Measurements from ENCODE around the gene DGKI. TPM values are rescaled to one million over a fixed set of nuclear protein-coding genes. Genes with fewer than 3 reads are reported as not detected.

DGKI gene
- total and polyA plus RNA-seq, 2 of the 4 experiments (the other 2 are of a cell fraction) = 3.9 to 15.8 TPM

- no peak overlapping the region for H3K56ac ChIP-seq (ENCODE audit: extremely low read depth, insufficient read depth, low read length)
Observed at GRCh38 chr7:137696988-137697387, 149.8 kb downstream of the DGKI start.

More at GRCh38 chr7:137696988-137697387, 149.8 kb downstream of the DGKI start:
- H4K20me1 ChIP-seq (ENCODE audit: insufficient read depth, low read length) = no peaks in the 10 kb centered on the region
- H3K36me3 ChIP-seq (ENCODE audit: control insufficient read depth, insufficient read depth, low read length) = no peaks in the 10 kb centered on the region
- no CpG with 5 or more reads among the region's 1 CpG for WGBS, 2 experiments (ENCODE audit: extremely low coverage in 2 of 2, insufficient read length in 1 of 2)
- H2AFZ ChIP-seq (replicated peaks; ENCODE audit: low read length, poor library complexity) = no peak overlapping the region
- dilution Hi-C loops (cut with HindIII; ENCODE audit: low sequenced_read_pairs, unreplicated experiment) (no loop called here), intact Hi-C loops (cut with micrococcal nuclease) (no loop called here), in situ Hi-C loops (cut with MboI; ENCODE audit: low sequenced_read_pairs) (no loop called here)
- DNase-seq (no peak), ATAC-seq (ENCODE audit: low read depth) (no peak)
- H2AK5ac ChIP-seq (ENCODE audit: low read depth, low read length) = no peak overlapping the region
- H3K4me2 ChIP-seq (ENCODE audit: low read depth, low read length) = no peak overlapping the region
- no peaks in the 10 kb centered on the region for H3K9me3 ChIP-seq (ENCODE audit: control insufficient read depth, insufficient read depth, low read length)
- H3K9ac ChIP-seq (ENCODE audit: low read depth, low read length) = no peak overlapping the region
- no peak overlapping the region for H2BK120ac ChIP-seq (ENCODE audit: low read depth, low read length)
- H3K4me3 ChIP-seq (ENCODE audit: insufficient read depth, low read depth, low read length) = no peak overlapping the region
- TF ChIP-seq CTCF (conservative IDR thresholded peaks at IDR 0.05; ENCODE audit: low read depth, low read length) = no peak
- TF ChIP-seq MAFK (IDR thresholded peaks at IDR 0.05; ENCODE audit: low read depth, low read length) = no peak
- no peak for TF ChIP-seq USF2 (IDR thresholded peaks at IDR 0.05; ENCODE audit: low read depth, low read length)
- TF ChIP-seq POLR2A (IDR thresholded peaks at IDR 0.05; ENCODE audit: low read depth, low read length) = no peak
- no peak for TF ChIP-seq FOS (IDR thresholded peaks at IDR 0.05; ENCODE audit: low read depth, low read length)
- no peak for TF ChIP-seq SMC3 (IDR thresholded peaks at IDR 0.05; ENCODE audit: low read depth, low read length)
- TF ChIP-seq NFE2L2 (IDR thresholded peaks at IDR 0.05; ENCODE audit: low read depth, low read length) = no peak
- TF ChIP-seq ELK1 (IDR thresholded peaks at IDR 0.05; ENCODE audit: borderline replicate concordance, low read depth, low read length) = no peak
- no peak for TF ChIP-seq RCOR1 (IDR thresholded peaks at IDR 0.05; ENCODE audit: insufficient replicate concordance, low read length)
- TF ChIP-seq RAD21 (IDR thresholded peaks at IDR 0.05; ENCODE audit: low read length) = no peak
- no peak for TF ChIP-seq MXI1 (IDR thresholded peaks at IDR 0.05; ENCODE audit: borderline replicate concordance, low read depth, low read length)
- TF ChIP-seq CHD1 (IDR thresholded peaks at IDR 0.05; ENCODE audit: low read depth, low read length) = no peak
- no peak for TF ChIP-seq RFX5 (IDR thresholded peaks at IDR 0.05; ENCODE audit: low read depth, low read length)
- TF ChIP-seq MAZ (IDR thresholded peaks at IDR 0.05; ENCODE audit: borderline replicate concordance, low read depth, low read length) = no peak
- H3K4me1 ChIP-seq (ENCODE audit: control insufficient read depth, insufficient read depth, low read length) = no peaks in the 10 kb centered on the region; the same call in 1 of the 2 replicates
- no peak overlapping the region for H2AK9ac ChIP-seq (replicated peaks; ENCODE audit: low read depth, low read length, poor library complexity)
- POLR2A ChIA-PET (ENCODE audit: unreplicated experiment) = no interaction called here
- H2BK20ac ChIP-seq (ENCODE audit: low read depth, low read length) = no peak overlapping the region
- no peak overlapping the region for H3K14ac ChIP-seq (replicated peaks; ENCODE audit: low read depth, low read length)
- no peak overlapping the region for H4K5ac ChIP-seq (ENCODE audit: low read depth, low read length)
- no peak overlapping the region for H3K18ac ChIP-seq (ENCODE audit: low read depth, low read length)
- H2BK5ac ChIP-seq (ENCODE audit: low read depth, low read length, poor library complexity, severe bottlenecking) = no peak overlapping the region
- no TSS peak for BruUV-seq (replicated peaks)
- CTCF ChIA-PET = no interaction called here
- H3K79me1 ChIP-seq (ENCODE audit: low read depth in 1 of 2, low read length in 2 of 2) = no peaks in the 10 kb centered on the region
- no peak overlapping the region for H4K91ac ChIP-seq (ENCODE audit: insufficient read depth, low read depth, low read length)
- H2BK15ac ChIP-seq (ENCODE audit: low read depth, low read length) = no peak overlapping the region
- no peak overlapping the region for H3K27ac ChIP-seq (ENCODE audit: insufficient read depth, low read length)
- no peaks in the 10 kb centered on the region for H3K9me1 ChIP-seq (ENCODE audit: insufficient read depth, low read length)
- H3K23ac ChIP-seq (ENCODE audit: low read depth, low read length) = no peak overlapping the region
- H3K27me3 ChIP-seq (ENCODE audit: control insufficient read depth, insufficient read depth, low read length) = no peaks in the 10 kb centered on the region
- H4K8ac ChIP-seq (ENCODE audit: low read depth in 2 of 2, low read length in 2 of 2) = no peak overlapping the region
- H3K4ac ChIP-seq (ENCODE audit: low read depth, low read length) = no peak overlapping the region
